ENCODE measurements around the gene CFAP20DC. TPM values are rescaled to one million over a fixed set of nuclear protein-coding genes. Genes with fewer than 3 reads are reported as not detected.

Gene CFAP20DC
- total RNA-seq, 1 donor: 7.3 TPM

- no peak for TF ChIP-seq CTCF (IDR thresholded peaks at IDR 0.05; ENCODE audit: insufficient read depth, low read length)
- no peak for DNase-seq (ENCODE audit: low read depth)
- no peak overlapping the region for H3K4me3 ChIP-seq (ENCODE audit: low read depth, low read length)
These were observed 324.4 kb downstream of the CFAP20DC start for GRCh38 chr3:58725326-58725853.

- no peak for DNase-seq (ENCODE audit: low read depth)
- no peak for TF ChIP-seq CTCF (IDR thresholded peaks at IDR 0.05; ENCODE audit: insufficient read depth, low read length)
- H3K4me3 ChIP-seq (ENCODE audit: low read depth, low read length): no peak overlapping the region
These were observed 325.5 kb downstream of the CFAP20DC start for GRCh38 chr3:58724336-58724735.

GRCh38 chr3:58723173-58723572 is 326.7 kb downstream of the CFAP20DC start:
- H3K4me3 ChIP-seq (ENCODE audit: low read depth, low read length): no peak overlapping the region
- no peak for TF ChIP-seq CTCF (IDR thresholded peaks at IDR 0.05; ENCODE audit: insufficient read depth, low read length)
- DNase-seq (ENCODE audit: low read depth): no peak

- no peak overlapping the region for H3K4me3 ChIP-seq (ENCODE audit: low read depth, low read length)
- DNase-seq (ENCODE audit: low read depth): no peak
- TF ChIP-seq CTCF (IDR thresholded peaks at IDR 0.05; ENCODE audit: insufficient read depth, low read length): no peak
These were observed 327.3 kb downstream of the CFAP20DC start for GRCh38 chr3:58722561-58722960.

- no peak for DNase-seq (ENCODE audit: low read depth)
- no peak for TF ChIP-seq CTCF (IDR thresholded peaks at IDR 0.05; ENCODE audit: insufficient read depth, low read length)
- H3K4me3 ChIP-seq (ENCODE audit: low read depth, low read length): no peak overlapping the region
These were observed 329.3 kb downstream of the CFAP20DC start for GRCh38 chr3:58720526-58720925.

GRCh38 chr3:58719684-58720083 is 330.1 kb downstream of the CFAP20DC start:
- no peak overlapping the region for H3K4me3 ChIP-seq (ENCODE audit: low read depth, low read length)
- TF ChIP-seq CTCF (IDR thresholded peaks at IDR 0.05; ENCODE audit: insufficient read depth, low read length): no peak
- DNase-seq (ENCODE audit: low read depth): no peak
